ENCODE data around the gene MICOS13.

DNA sequence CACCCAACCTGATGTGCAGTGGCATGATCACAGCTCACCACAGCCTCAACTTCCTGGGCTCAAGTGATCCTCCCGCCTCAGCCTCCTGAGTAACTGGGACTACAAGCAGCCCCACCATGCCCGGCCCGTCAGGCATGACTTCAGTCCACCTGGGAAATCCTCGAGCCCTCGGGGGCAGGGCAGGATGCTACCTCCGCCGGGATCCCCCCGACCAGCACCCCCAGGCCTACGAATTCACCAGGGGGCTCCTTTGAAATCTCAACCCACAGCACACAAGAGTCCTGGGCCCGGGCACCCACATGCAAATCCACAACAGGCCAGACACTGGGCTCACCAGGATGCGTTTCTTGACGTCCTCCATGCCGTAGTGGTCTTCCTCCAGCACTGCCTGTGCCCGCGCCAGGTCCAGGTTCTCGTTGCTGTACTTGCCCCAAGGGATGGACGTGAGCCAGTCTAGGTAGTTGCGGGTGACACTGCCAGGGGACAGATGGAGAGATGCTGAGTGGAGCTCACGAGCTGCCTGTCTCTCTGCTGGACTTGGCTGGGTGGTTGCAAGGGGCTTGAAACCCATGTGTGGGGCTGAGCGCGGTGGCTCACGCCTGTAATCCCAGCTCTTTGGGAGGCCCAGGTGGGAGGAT, 20.3 kb upstream of the MICOS13 start:
- TF ChIP-seq, protein P1, sequence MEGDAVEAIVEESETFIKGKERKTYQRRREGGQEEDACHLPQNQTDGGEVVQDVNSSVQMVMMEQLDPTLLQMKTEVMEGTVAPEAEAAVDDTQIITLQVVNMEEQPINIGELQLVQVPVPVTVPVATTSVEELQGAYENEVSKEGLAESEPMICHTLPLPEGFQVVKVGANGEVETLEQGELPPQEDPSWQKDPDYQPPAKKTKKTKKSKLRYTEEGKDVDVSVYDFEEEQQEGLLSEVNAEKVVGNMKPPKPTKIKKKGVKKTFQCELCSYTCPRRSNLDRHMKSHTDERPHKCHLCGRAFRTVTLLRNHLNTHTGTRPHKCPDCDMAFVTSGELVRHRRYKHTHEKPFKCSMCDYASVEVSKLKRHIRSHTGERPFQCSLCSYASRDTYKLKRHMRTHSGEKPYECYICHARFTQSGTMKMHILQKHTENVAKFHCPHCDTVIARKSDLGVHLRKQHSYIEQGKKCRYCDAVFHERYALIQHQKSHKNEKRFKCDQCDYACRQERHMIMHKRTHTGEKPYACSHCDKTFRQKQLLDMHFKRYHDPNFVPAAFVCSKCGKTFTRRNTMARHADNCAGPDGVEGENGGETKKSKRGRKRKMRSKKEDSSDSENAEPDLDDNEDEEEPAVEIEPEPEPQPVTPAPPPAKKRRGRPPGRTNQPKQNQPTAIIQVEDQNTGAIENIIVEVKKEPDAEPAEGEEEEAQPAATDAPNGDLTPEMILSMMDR (IDR thresholded peaks at IDR 0.05), result no peak
- TF ChIP-seq CREM (CRISPR knock-in tag; IDR thresholded peaks at IDR 0.05) (no peak), NR2C2 (CRISPR knock-in tag; IDR thresholded peaks at IDR 0.05) (no peak), NFYB (CRISPR knock-in tag; conservative IDR thresholded peaks at IDR 0.05; ENCODE audit: low read depth) (no peak), ZNF121 (CRISPR knock-in tag; IDR thresholded peaks at IDR 0.05) (no peak)
- TF ChIP-seq, protein P2, sequence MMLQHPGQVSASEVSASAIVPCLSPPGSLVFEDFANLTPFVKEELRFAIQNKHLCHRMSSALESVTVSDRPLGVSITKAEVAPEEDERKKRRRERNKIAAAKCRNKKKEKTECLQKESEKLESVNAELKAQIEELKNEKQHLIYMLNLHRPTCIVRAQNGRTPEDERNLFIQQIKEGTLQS (CRISPR knock-in tag; conservative IDR thresholded peaks at IDR 0.05), result no peak
- TF ChIP-seq, protein P3, sequence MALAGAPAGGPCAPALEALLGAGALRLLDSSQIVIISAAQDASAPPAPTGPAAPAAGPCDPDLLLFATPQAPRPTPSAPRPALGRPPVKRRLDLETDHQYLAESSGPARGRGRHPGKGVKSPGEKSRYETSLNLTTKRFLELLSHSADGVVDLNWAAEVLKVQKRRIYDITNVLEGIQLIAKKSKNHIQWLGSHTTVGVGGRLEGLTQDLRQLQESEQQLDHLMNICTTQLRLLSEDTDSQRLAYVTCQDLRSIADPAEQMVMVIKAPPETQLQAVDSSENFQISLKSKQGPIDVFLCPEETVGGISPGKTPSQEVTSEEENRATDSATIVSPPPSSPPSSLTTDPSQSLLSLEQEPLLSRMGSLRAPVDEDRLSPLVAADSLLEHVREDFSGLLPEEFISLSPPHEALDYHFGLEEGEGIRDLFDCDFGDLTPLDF (CRISPR knock-in tag; IDR thresholded peaks at IDR 0.05), result no peak
- TF ChIP-seq, protein P4, sequence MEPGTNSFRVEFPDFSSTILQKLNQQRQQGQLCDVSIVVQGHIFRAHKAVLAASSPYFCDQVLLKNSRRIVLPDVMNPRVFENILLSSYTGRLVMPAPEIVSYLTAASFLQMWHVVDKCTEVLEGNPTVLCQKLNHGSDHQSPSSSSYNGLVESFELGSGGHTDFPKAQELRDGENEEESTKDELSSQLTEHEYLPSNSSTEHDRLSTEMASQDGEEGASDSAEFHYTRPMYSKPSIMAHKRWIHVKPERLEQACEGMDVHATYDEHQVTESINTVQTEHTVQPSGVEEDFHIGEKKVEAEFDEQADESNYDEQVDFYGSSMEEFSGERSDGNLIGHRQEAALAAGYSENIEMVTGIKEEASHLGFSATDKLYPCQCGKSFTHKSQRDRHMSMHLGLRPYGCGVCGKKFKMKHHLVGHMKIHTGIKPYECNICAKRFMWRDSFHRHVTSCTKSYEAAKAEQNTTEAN (CRISPR knock-in tag; IDR thresholded peaks at IDR 0.05), result no peak
- TF ChIP-seq, protein P5, sequence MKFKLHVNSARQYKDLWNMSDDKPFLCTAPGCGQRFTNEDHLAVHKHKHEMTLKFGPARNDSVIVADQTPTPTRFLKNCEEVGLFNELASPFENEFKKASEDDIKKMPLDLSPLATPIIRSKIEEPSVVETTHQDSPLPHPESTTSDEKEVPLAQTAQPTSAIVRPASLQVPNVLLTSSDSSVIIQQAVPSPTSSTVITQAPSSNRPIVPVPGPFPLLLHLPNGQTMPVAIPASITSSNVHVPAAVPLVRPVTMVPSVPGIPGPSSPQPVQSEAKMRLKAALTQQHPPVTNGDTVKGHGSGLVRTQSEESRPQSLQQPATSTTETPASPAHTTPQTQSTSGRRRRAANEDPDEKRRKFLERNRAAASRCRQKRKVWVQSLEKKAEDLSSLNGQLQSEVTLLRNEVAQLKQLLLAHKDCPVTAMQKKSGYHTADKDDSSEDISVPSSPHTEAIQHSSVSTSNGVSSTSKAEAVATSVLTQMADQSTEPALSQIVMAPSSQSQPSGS (CRISPR knock-in tag; IDR thresholded peaks at IDR 0.05; ENCODE audit: borderline replicate concordance, low read depth), result no peak
- TF ChIP-seq, protein P6, sequence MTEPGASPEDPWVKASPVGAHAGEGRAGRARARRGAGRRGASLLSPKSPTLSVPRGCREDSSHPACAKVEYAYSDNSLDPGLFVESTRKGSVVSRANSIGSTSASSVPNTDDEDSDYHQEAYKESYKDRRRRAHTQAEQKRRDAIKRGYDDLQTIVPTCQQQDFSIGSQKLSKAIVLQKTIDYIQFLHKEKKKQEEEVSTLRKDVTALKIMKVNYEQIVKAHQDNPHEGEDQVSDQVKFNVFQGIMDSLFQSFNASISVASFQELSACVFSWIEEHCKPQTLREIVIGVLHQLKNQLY (CRISPR knock-in tag; IDR thresholded peaks at IDR 0.05), result no peak
- TF ChIP-seq, protein P7, sequence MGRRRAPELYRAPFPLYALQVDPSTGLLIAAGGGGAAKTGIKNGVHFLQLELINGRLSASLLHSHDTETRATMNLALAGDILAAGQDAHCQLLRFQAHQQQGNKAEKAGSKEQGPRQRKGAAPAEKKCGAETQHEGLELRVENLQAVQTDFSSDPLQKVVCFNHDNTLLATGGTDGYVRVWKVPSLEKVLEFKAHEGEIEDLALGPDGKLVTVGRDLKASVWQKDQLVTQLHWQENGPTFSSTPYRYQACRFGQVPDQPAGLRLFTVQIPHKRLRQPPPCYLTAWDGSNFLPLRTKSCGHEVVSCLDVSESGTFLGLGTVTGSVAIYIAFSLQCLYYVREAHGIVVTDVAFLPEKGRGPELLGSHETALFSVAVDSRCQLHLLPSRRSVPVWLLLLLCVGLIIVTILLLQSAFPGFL (CRISPR knock-in tag; IDR thresholded peaks at IDR 0.05; ENCODE audit: borderline replicate concordance), result no peak
- TF ChIP-seq, protein P8, sequence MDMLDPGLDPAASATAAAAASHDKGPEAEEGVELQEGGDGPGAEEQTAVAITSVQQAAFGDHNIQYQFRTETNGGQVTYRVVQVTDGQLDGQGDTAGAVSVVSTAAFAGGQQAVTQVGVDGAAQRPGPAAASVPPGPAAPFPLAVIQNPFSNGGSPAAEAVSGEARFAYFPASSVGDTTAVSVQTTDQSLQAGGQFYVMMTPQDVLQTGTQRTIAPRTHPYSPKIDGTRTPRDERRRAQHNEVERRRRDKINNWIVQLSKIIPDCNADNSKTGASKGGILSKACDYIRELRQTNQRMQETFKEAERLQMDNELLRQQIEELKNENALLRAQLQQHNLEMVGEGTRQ (CRISPR knock-in tag; IDR thresholded peaks at IDR 0.05), result no peak
